GM12864 (cell line): ENCODE data around the gene TOP3B.
"Not testable (repeated sequence)": the region's sequence is repeated elsewhere in the genome, so short reads cannot be mapped to it uniquely, and the experiment has no call there.

Experiments
- DNase-seq: peaks from one replicate; pipeline ENCODE4 v3.0.0-alpha.2; 2011; ENCODE audit warnings: low read depth
- H3K4me3 ChIP-seq: 2 replicates; pipeline ENCODE4 v1.5.1; 2011; ENCODE audit warnings: mild to moderate bottlenecking, low read depth, low read length, control low read depth
- TF ChIP-seq, protein P1 (sequence below): IDR thresholded peaks from 2 replicates; pipeline ENCODE4 v1.5.1; 2011; ENCODE audit warnings: low read depth, mild to moderate bottlenecking, moderate library complexity, low read length, control low read depth, inconsistent platforms; ENCODE audit errors: missing control alignments

The TOP3B gene

GRCh38 chr22:21917959-21918261 lies 64.7 kb downstream of the TOP3B start:
- DNase-seq, result no peak
- no peak overlapping the region for H3K4me3 ChIP-seq
- TF ChIP-seq, protein P1, sequence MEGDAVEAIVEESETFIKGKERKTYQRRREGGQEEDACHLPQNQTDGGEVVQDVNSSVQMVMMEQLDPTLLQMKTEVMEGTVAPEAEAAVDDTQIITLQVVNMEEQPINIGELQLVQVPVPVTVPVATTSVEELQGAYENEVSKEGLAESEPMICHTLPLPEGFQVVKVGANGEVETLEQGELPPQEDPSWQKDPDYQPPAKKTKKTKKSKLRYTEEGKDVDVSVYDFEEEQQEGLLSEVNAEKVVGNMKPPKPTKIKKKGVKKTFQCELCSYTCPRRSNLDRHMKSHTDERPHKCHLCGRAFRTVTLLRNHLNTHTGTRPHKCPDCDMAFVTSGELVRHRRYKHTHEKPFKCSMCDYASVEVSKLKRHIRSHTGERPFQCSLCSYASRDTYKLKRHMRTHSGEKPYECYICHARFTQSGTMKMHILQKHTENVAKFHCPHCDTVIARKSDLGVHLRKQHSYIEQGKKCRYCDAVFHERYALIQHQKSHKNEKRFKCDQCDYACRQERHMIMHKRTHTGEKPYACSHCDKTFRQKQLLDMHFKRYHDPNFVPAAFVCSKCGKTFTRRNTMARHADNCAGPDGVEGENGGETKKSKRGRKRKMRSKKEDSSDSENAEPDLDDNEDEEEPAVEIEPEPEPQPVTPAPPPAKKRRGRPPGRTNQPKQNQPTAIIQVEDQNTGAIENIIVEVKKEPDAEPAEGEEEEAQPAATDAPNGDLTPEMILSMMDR, result no peak

- H3K4me3 ChIP-seq, result no peak overlapping the region
- TF ChIP-seq, protein P1, result no peak
- DNase-seq, result no peak
Measured at GRCh38 chr22:21917181-21917958, 65.2 kb downstream of the TOP3B start.

DNA sequence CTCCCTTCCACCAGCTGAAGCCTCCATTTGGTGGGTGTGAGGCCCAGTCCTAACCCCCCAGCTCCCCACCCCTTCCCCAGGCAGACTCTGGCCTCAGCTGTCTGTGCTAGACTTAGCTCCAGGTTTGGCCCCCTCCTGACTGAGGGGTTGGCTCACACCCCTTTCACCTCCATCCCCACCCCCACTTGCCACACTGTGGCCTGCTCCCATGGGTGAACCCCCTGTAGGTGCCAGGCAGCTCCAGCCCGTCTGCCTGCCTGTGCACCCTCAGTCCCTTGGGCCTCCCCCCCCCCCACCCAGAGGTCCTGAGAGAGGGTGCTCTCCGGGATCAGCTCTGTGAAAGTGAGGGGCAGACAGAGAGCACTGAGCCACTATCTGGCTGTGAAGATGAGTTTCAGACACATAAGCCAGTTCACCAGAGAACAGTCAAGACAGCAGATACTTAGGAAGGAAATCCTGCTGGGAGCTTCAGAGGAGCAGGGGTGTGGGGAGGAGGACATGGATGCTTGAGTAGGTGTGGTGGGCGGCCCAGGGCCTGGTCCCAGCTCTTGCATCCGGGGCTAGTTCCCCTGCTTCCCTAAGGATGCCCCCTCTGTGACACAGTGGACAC lies 66.2 kb downstream of the TOP3B start:
- H3K4me3 ChIP-seq, result no peak overlapping the region
- DNase-seq, result no peak
- TF ChIP-seq, protein P1, result no peak

GRCh38 chr22:21915624-21916308 lies 66.8 kb downstream of the TOP3B start:
- TF ChIP-seq, protein P1, result no peak
- DNase-seq, result no peak
- H3K4me3 ChIP-seq, result no peak overlapping the region

DNA sequence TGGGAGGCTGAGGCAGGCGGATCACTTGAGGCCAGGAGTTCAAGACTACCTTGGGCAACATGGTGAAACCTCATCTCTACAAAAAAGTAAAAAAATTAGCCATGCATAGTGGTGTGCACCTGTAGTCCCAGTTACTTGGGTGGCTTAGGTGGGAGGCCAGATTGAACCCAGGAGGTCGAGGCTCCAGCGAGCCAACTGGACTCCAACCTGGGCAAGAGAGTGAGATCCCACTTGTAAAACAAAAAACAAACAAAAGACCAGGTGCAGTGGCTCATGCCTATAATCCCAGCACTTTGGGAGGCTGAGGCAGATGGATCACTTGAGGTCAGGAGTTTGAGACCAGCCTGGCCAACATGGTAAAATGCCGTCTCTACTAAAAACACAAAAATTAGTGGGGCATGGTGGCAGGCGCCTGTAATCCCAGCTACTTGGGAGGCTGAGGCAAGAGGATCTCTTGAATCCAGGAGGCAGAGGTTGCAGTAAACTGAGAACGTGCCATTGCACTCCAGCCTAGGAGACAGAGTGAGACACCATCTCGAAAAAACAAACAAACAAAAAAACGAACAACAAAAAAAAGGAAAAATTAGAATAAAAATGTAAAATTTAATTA lies 68.4 kb downstream of the TOP3B start:
- not testable (repeated sequence) for H3K4me3 ChIP-seq, DNase-seq

DNA sequence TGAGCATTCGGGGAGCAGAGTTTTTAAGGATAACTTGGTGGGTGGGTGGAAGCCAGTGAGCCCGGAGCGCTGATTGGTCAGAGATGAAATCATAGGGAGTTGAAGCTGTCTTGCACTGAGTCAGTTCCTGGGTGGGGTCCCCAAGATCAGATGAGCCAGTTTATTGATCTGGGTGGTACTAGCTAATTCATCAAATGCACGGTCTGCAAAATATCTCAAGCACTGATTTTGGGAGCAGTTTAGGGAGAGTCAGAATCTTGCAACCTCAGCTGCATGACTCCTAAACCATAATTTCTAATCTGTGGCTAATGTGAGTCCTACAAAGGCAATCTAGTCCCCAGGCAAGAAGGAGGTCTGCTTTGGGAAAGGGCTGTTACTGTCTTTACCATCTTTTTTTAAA lies 72.2 kb downstream of the TOP3B start:
- H3K4me3 ChIP-seq, DNase-seq: not testable (repeated sequence)

GRCh38 chr22:21909871-21910270 lies 72.7 kb downstream of the TOP3B start:
- no peak overlapping the region for H3K4me3 ChIP-seq
- DNase-seq, result no peak
- TF ChIP-seq, protein P1, result no peak
